Gastrocnemius medialis (tissue), 4 donors: ENCODE measurements around the gene NRXN2. TPM values are rescaled to one million over a fixed set of nuclear protein-coding genes. Genes with fewer than 3 reads are reported as not detected.

Experiments
- ATAC-seq, 2 donors: fragments of 150-250 bp; one replicate each; pipeline ENCODE4 v1.9.1; 2016
- DNase-seq, 2 donors: peaks; one replicate each; pipeline ENCODE4 v3.0.0-alpha.2; 2019
- H3K27ac ChIP-seq, 4 donors: fragments of 200-600 bp; sonication (generic); 1 replicate in 1 of 4; 2 replicates in 3 of 4; pipeline ENCODE4 v1.5.1; 2016 to 2018; ENCODE audit warnings: mild to moderate bottlenecking in 2 of 4, moderate library complexity in 1 of 4
- H3K27me3 ChIP-seq, 3 donors: fragments of 200-600 bp; sonication (generic) in 2 of 3; 1 replicate in 1 of 3; 2 replicates in 2 of 3; pipeline versions ENCODE4 v1.5.1 to v1.6.0; 2016 to 2019; ENCODE audit warnings: mild to moderate bottlenecking in 1 of 3, moderate library complexity in 1 of 3
- H3K36me3 ChIP-seq, 2 donors: fragments of 200-600 bp; sonication (generic) in 1 of 2; one replicate each; pipeline ENCODE4 v1.5.1; 2017 to 2018
- H3K4me1 ChIP-seq, 2 donors: fragments of 200-600 bp; sonication (generic) in 1 of 2; one replicate each; pipeline ENCODE4 v1.5.1; 2016 to 2017; ENCODE audit warnings: mild to moderate bottlenecking in 2 of 2
- H3K4me3 ChIP-seq, 4 donors: fragments of 200-600 bp; sonication (generic) in 3 of 4; 1 replicate in 1 of 4; 2 replicates in 3 of 4; pipeline ENCODE4 v1.5.1; 2016 to 2019; ENCODE audit warnings: mild to moderate bottlenecking in 2 of 4
- H3K9me3 ChIP-seq, 3 donors: fragments of 200-600 bp; sonication (generic) in 2 of 3; 1 replicate in 1 of 3; 2 replicates in 2 of 3; pipeline ENCODE4 v1.5.1; 2016 to 2019
- CTCF ChIP-seq, 5 experiments: fragments of 450-650 bp in 3 of 5; fragments of 200-600 bp in 2 of 5; sonication (generic) in 2 of 5; IDR thresholded peaks in 4 of 5; conservative IDR thresholded peaks in 1 of 5; 1 replicate in 4 of 5; 2 replicates in 1 of 5; pipeline ENCODE4 v1.5.1; 2016 to 2019; ENCODE audit warnings: antibody characterized with exemption in 5 of 5, mild to moderate bottlenecking in 3 of 5, moderate library complexity in 3 of 5
- POLR2A ChIP-seq, 2 donors: fragments of 450-650 bp; IDR thresholded peaks; one replicate each; pipeline ENCODE4 v1.6.1; 2017; ENCODE audit warnings: antibody characterized with exemption in 2 of 2, mild to moderate bottlenecking in 2 of 2, moderate library complexity in 2 of 2
- in situ Hi-C, 4 donors: fragments of 200-750 bp; cut with MboI; loops; one replicate each; pipeline versions ENCODE4 v1.15.0 to v1.8.0; 2017; ENCODE audit warnings: low sequenced_read_pairs in 4 of 4
- intact Hi-C: fragments of 100-400 bp; cut with DNase I; formaldehyde crosslinking; loops from one replicate; pipeline ENCODE4 v1.15.1; 2023; ENCODE audit warnings: low total_unique reads
- total RNA-seq, 4 donors: library from RNA; depleted of rRNA; stranded (reverse); fragments of >200 nt; gene quantifications; one replicate each; pipeline versions ENCODE4 v1.1.0 to v1.2.3, GENCODE V29; 2016

The NRXN2 gene
- total RNA-seq, 4 donors from 2014 or later, result 0.15 to 6.2 (median 1.8) TPM

GRCh38 chr11:64675450-64676260 lies 47.3 kb downstream of the NRXN2 start:
- TF ChIP-seq POLR2A (IDR thresholded peaks at IDR 0.05) (peak in 1 of 2 donors; percentile 15), CTCF (IDR thresholded peaks at IDR 0.05 in 4 of 5, conservative IDR thresholded peaks at IDR 0.05 in 1 of 5) (no peak)
- intact Hi-C loops (loop anchor here (1.0 kb wide), 1 partner anchor 13 kb away; no protein-coding TSS in a partner anchor), in situ Hi-C loops (no loop called here)
- DNase-seq (peak; percentile 94 to 96), ATAC-seq (peak; percentile 96 to 97)
- Histone ChIP-seq H3K27ac (peak overlapping the region; percentile 75 to 84 (median 81)), H3K4me1 (peaks cover 15 to 21% of the 10 kb centered on the region in 2 donors), H3K9me3 (no peaks in the 10 kb centered on the region), H3K4me3 (no peak overlapping the region), H3K36me3 (no peaks in the 10 kb centered on the region), H3K27me3 (peaks cover 0 to 3% (median 0%) of the 10 kb centered on the region in 3 donors)

- Histone ChIP-seq H3K36me3 (no peaks in the 10 kb centered on the region), H3K4me1 (peaks cover 15 to 21% of the 10 kb centered on the region in 2 donors), H3K27ac (peak overlapping the region; percentile 75 to 84 (median 81)), H3K9me3 (no peaks in the 10 kb centered on the region), H3K27me3 (peaks cover 0 to 3% (median 0%) of the 10 kb centered on the region in 3 donors), H3K4me3 (no peak overlapping the region)
- TF ChIP-seq POLR2A (IDR thresholded peaks at IDR 0.05) (no peak), CTCF (IDR thresholded peaks at IDR 0.05 in 4 of 5, conservative IDR thresholded peaks at IDR 0.05 in 1 of 5) (no peak)
- intact Hi-C loops, result loop anchor here (1.0 kb wide), 1 partner anchor 14 kb away; no protein-coding TSS in a partner anchor
- ATAC-seq, result peak in 1 of 2 donors; percentile 5
- in situ Hi-C loops, result no loop called here
- no peak for DNase-seq
These were observed 48.2 kb downstream of the NRXN2 start for GRCh38 chr11:64674774-64675173.

GRCh38 chr11:64673279-64673678 lies 49.7 kb downstream of the NRXN2 start:
- no peak for ATAC-seq
- intact Hi-C loops, result no loop called here

GRCh38 chr11:64672875-64673274 lies 50.1 kb downstream of the NRXN2 start:
- H3K4me1 ChIP-seq, result peaks cover 15 to 21% of the 10 kb centered on the region in 2 donors
- intact Hi-C loops (no loop called here), in situ Hi-C loops (no loop called here)
- no peaks in the 10 kb centered on the region for H3K9me3 ChIP-seq
- DNase-seq (no peak), ATAC-seq (no peak)
- H3K36me3 ChIP-seq, result no peaks in the 10 kb centered on the region
- no peak overlapping the region for H3K4me3 ChIP-seq
- no peak overlapping the region for H3K27ac ChIP-seq
- TF ChIP-seq CTCF (IDR thresholded peaks at IDR 0.05 in 4 of 5, conservative IDR thresholded peaks at IDR 0.05 in 1 of 5), result no peak
- H3K27me3 ChIP-seq, result peaks cover 0 to 3% (median 0%) of the 10 kb centered on the region in 3 donors

More at GRCh38 chr11:64673279-64673678, 49.7 kb downstream of the NRXN2 start:
- H3K9me3 ChIP-seq, result no peaks in the 10 kb centered on the region
- DNase-seq, result no peak
- H3K4me1 ChIP-seq, result peaks cover 15 to 21% of the 10 kb centered on the region in 2 donors
- no peak overlapping the region for H3K27ac ChIP-seq
- H3K4me3 ChIP-seq, result no peak overlapping the region
- TF ChIP-seq POLR2A (IDR thresholded peaks at IDR 0.05) (no peak), CTCF (IDR thresholded peaks at IDR 0.05 in 4 of 5, conservative IDR thresholded peaks at IDR 0.05 in 1 of 5) (no peak)
- no peaks in the 10 kb centered on the region for H3K36me3 ChIP-seq
- H3K27me3 ChIP-seq, result peaks cover 0 to 3% (median 0%) of the 10 kb centered on the region in 3 donors
- in situ Hi-C loops, result no loop called here
